IMR-90 (cell line): ENCODE results near the gene MRPS34. TPM values are rescaled to one million over a fixed set of nuclear protein-coding genes. Genes with fewer than 3 reads are reported as not detected.

Experiments used
- ATAC-seq: fragments of 200-7000 bp; cut with Tn5 transposase; 2 replicates; pipeline ENCODE4 v1.9.1; 2020; ENCODE audit warnings: low read depth, mild to moderate bottlenecking, moderate library complexity
- BruUV-seq: library from RNA; stranded (reverse); fragments of 400-500 nt; replicated peaks from 2 replicates; lab custom pipeline; 2021; lab: Mats Ljungman, UMichigan
- CTCF ChIA-PET: fragments of 300-600 bp; formaldehyde crosslinking; extraction: SDS; loops from one replicate; lab custom pipeline; 2021; ENCODE audit warnings: antibody characterized with exemption; lab: Yijun Ruan, JAX
- POLR2A ChIA-PET: fragments of 300-600 bp; sonication (Branson Sonifier 250); formaldehyde crosslinking; loops from one replicate; lab custom pipeline; 2022; ENCODE audit warnings: antibody characterized with exemption; ENCODE audit not compliant: unreplicated experiment; lab: Charles Lee
- DNase-seq: peaks from one replicate; pipeline ENCODE4 v3.0.0; 2013
- H2AFZ ChIP-seq: replicated peaks from 2 replicates; pipeline ENCODE3; 2013; ENCODE audit warnings: low read length, mild to moderate bottlenecking; ENCODE audit not compliant: poor library complexity
- H2AK5ac ChIP-seq: 2 replicates; pipeline ENCODE4 v1.6.1; 2013; ENCODE audit warnings: low read depth, low read length, inconsistent platforms
- H2AK9ac ChIP-seq: replicated peaks from 2 replicates; pipeline ENCODE3; 2013; ENCODE audit warnings: mild to moderate bottlenecking, low read depth, low read length, moderate library complexity; ENCODE audit not compliant: poor library complexity
- H2BK120ac ChIP-seq: 2 replicates; pipeline ENCODE4 v1.6.1; 2013; ENCODE audit warnings: low read depth, low read length, inconsistent platforms
- H2BK15ac ChIP-seq: 3 replicates; pipeline ENCODE4 v1.6.1; 2013; ENCODE audit warnings: low read depth, low read length, inconsistent platforms
- H2BK20ac ChIP-seq: 2 replicates; pipeline ENCODE4 v1.6.1; 2013; ENCODE audit warnings: low read depth, mild to moderate bottlenecking, inconsistent platforms, low read length, moderate library complexity
- H2BK5ac ChIP-seq: 2 replicates; pipeline ENCODE4 v1.6.1; 2013; ENCODE audit warnings: mild to moderate bottlenecking, low read depth, low read length, inconsistent platforms; ENCODE audit not compliant: poor library complexity, severe bottlenecking
- H3K14ac ChIP-seq: replicated peaks from 2 replicates; pipeline ENCODE4 v1.6.1; 2013; ENCODE audit warnings: low read depth, low read length, inconsistent platforms
- H3K18ac ChIP-seq: 2 replicates; pipeline ENCODE4 v1.6.1; 2013; ENCODE audit warnings: low read depth, low read length, control low read depth
- H3K23ac ChIP-seq: 2 replicates; pipeline ENCODE4 v1.6.1; 2013; ENCODE audit warnings: low read depth, low read length, inconsistent platforms
- H3K27ac ChIP-seq: 2 replicates; pipeline ENCODE4 v1.5.1; 2013; ENCODE audit warnings: mild to moderate bottlenecking, control low read depth, low read length; ENCODE audit not compliant: insufficient read depth
- H3K27me3 ChIP-seq: 2 replicates; pipeline ENCODE4 v1.6.1; 2013; ENCODE audit warnings: low read length; ENCODE audit not compliant: control insufficient read depth, insufficient read depth
- H3K36me3 ChIP-seq: 2 replicates; pipeline ENCODE4 v1.6.1; 2013; ENCODE audit warnings: low read length, mixed read lengths; ENCODE audit not compliant: control insufficient read depth, insufficient read depth
- H3K4ac ChIP-seq: 2 replicates; pipeline ENCODE4 v1.6.1; 2013; ENCODE audit warnings: low read depth, low read length, inconsistent platforms
- H3K4me1 ChIP-seq: 2 replicates; pipeline ENCODE4 v1.6.1; 2013; ENCODE audit warnings: low read length, mixed read lengths; ENCODE audit not compliant: control insufficient read depth, insufficient read depth
- H3K4me2 ChIP-seq: 2 replicates; pipeline ENCODE4 v1.6.1; 2013; ENCODE audit warnings: low read depth, mild to moderate bottlenecking, control low read depth, low read length, moderate library complexity
- H3K4me3 ChIP-seq: 2 replicates; pipeline ENCODE4 v1.5.1; 2013; ENCODE audit warnings: low read depth, mild to moderate bottlenecking, control low read depth, low read length, moderate library complexity; ENCODE audit not compliant: insufficient read depth
- H3K56ac ChIP-seq: 2 replicates; pipeline ENCODE4 v1.6.1; 2013; ENCODE audit warnings: low read length, inconsistent platforms; ENCODE audit not compliant: insufficient read depth; ENCODE audit errors: extremely low read depth
- H3K79me1 ChIP-seq, 2 experiments: 2 replicates each; pipeline ENCODE4 v1.6.1; 2013; ENCODE audit warnings: low read length in 2 of 2, inconsistent platforms in 1 of 2, low read depth in 1 of 2
- H3K9ac ChIP-seq: 2 replicates; pipeline ENCODE4 v1.6.1; 2013; ENCODE audit warnings: low read depth, low read length, control low read depth
- H3K9me1 ChIP-seq: 2 replicates; pipeline ENCODE4 v1.6.1; 2013; ENCODE audit warnings: low read length, inconsistent platforms; ENCODE audit not compliant: insufficient read depth
- H3K9me3 ChIP-seq: 2 replicates; pipeline ENCODE4 v1.6.1; 2013; ENCODE audit warnings: low read length; ENCODE audit not compliant: control insufficient read depth, insufficient read depth
- H4K20me1 ChIP-seq: 2 replicates; pipeline ENCODE4 v1.6.1; 2013; ENCODE audit warnings: low read length, inconsistent platforms; ENCODE audit not compliant: insufficient read depth
- H4K5ac ChIP-seq: 2 replicates; pipeline ENCODE4 v1.6.1; 2013; ENCODE audit warnings: mild to moderate bottlenecking, low read depth, low read length, control low read depth
- H4K8ac ChIP-seq, 2 experiments: 2 replicates each; pipeline ENCODE4 v1.6.1; 2013; ENCODE audit warnings: low read depth in 2 of 2, low read length in 2 of 2, control low read depth in 1 of 2, inconsistent platforms in 1 of 2
- H4K91ac ChIP-seq: 2 replicates; pipeline ENCODE4 v1.6.1; 2013; ENCODE audit warnings: low read depth, low read length, inconsistent platforms; ENCODE audit not compliant: insufficient read depth
- MXI1 ChIP-seq: IDR thresholded peaks from 2 replicates; pipeline ENCODE4 v1.6.1; 2012; ENCODE audit warnings: low read depth, mild to moderate bottlenecking, low read length, moderate library complexity, borderline replicate concordance
- POLR2A ChIP-seq: IDR thresholded peaks from 2 replicates; pipeline ENCODE4 v1.6.1; 2012; ENCODE audit warnings: mild to moderate bottlenecking, low read depth, low read length
- WGBS, 2 experiments: methylation state at CpG; one replicate each; pipeline versions ENCODE4 v1.1.5 to v1.1.7; 2013; ENCODE audit warnings: missing lambda C conversion rate in 2 of 2; ENCODE audit not compliant: insufficient read length in 1 of 2; ENCODE audit errors: extremely low coverage in 2 of 2; 5-methylcytosine and 5-hydroxymethylcytosine counted together
- dilution Hi-C: fragments of 300-500 bp; cut with HindIII; formaldehyde crosslinking; loops from one replicate; pipeline ENCODE4 v1.14.3; 2018; ENCODE audit warnings: low sequenced_read_pairs; ENCODE audit not compliant: unreplicated experiment
- in situ Hi-C: fragments of 300-500 bp; cut with MboI; formaldehyde crosslinking; loops from 3 replicates; pipeline ENCODE4 v1.14.3; 2019; ENCODE audit warnings: low sequenced_read_pairs, inconsistent platforms, mixed read lengths
- intact Hi-C: fragments of 100-400 bp; cut with micrococcal nuclease; formaldehyde crosslinking; loops from 2 replicates; pipeline ENCODE4 v1.10.0; 2022
- polyA plus RNA-seq, 3 experiments: library from polyadenylated mRNA; depleted of rRNA; stranded (reverse); fragments of >200 nt; gene quantifications; 2 replicates each; pipeline ENCODE4 v1.2.3, GENCODE V29; 2012; ENCODE audit warnings: low replicate concordance in 1 of 3
- total RNA-seq: library from RNA; depleted of rRNA; stranded (reverse); fragments of >200 nt; gene quantifications from 2 replicates; pipeline ENCODE4 v1.2.3, GENCODE V29; 2012
- TF ChIP-seq, protein P1 (sequence below): fragments of 150-350 bp; IDR thresholded peaks from 2 replicates; pipeline ENCODE4 v1.6.1; 2017; ENCODE audit warnings: mild to moderate bottlenecking, antibody characterized with exemption, low read length, low read depth
- TF ChIP-seq, protein P2 (sequence below): conservative IDR thresholded peaks from 2 replicates; pipeline ENCODE4 v1.5.1; 2012; ENCODE audit warnings: mild to moderate bottlenecking, low read depth, low read length, improper control_type of control experiment

The MRPS34 gene
- total and polyA plus RNA-seq, 2 of the 4 experiments (the other 2 are of a cell fraction) = 68.5 to 80.4 TPM

DNA sequence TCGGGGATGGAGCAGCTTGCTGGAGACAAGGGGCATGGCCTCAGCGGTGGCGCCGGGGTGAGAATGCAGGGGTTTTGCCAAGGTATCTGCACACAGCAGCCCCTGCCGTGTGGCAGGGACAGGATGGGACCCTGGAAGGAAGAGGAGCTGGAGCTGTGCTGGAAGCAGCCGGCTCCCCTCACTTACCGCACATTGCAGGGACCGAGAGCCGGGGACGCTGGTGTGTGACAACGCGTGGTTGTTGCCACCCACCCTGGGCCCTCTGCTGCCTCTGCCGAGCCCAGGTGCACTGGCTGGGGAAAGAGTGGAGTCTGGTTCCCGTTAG is 12.9 kb upstream of the MRPS34 start:
- Histone ChIP-seq H3K4me2 (no peak overlapping the region), H4K8ac (no peak overlapping the region), H2BK20ac (no peak overlapping the region), H3K27me3 (no peaks in the 10 kb centered on the region), H2BK15ac (no peak overlapping the region), H4K91ac (no peak overlapping the region), H3K27ac (no peak overlapping the region), H3K9ac (no peak overlapping the region), H4K5ac (no peak overlapping the region), H3K79me1 (peaks cover 12 to 51% of the 10 kb centered on the region in 2 experiments), H3K36me3 (peaks cover 32% of the 10 kb centered on the region), H3K14ac (no peak overlapping the region), H3K4ac (no peak overlapping the region), H3K4me3 (no peak overlapping the region), H3K56ac (no peak overlapping the region), H2AK5ac (no peak overlapping the region), H2AK9ac (no peak overlapping the region), H3K4me1 (peaks cover 3% of the 10 kb centered on the region; the same call in 1 of the 2 replicates), H2BK120ac (no peak overlapping the region), H2AFZ (no peak overlapping the region), H3K23ac (no peak overlapping the region), H3K18ac (no peak overlapping the region), H3K9me1 (peaks cover 7% of the 10 kb centered on the region; the same call in 1 of the 2 replicates), H4K20me1 (peaks cover 38% of the 10 kb centered on the region), H3K9me3 (no peaks in the 10 kb centered on the region), H2BK5ac (no peak overlapping the region)
- no peak for DNase-seq
- in situ Hi-C loops = no loop called here
- ChIA-PET POLR2A (no interaction called here), CTCF (no interaction called here)
- no peak for ATAC-seq
- TF ChIP-seq, protein P1, sequence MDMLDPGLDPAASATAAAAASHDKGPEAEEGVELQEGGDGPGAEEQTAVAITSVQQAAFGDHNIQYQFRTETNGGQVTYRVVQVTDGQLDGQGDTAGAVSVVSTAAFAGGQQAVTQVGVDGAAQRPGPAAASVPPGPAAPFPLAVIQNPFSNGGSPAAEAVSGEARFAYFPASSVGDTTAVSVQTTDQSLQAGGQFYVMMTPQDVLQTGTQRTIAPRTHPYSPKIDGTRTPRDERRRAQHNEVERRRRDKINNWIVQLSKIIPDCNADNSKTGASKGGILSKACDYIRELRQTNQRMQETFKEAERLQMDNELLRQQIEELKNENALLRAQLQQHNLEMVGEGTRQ = no peak
- TF ChIP-seq MXI1 (no peak), POLR2A (no peak)
- TF ChIP-seq, protein P2, sequence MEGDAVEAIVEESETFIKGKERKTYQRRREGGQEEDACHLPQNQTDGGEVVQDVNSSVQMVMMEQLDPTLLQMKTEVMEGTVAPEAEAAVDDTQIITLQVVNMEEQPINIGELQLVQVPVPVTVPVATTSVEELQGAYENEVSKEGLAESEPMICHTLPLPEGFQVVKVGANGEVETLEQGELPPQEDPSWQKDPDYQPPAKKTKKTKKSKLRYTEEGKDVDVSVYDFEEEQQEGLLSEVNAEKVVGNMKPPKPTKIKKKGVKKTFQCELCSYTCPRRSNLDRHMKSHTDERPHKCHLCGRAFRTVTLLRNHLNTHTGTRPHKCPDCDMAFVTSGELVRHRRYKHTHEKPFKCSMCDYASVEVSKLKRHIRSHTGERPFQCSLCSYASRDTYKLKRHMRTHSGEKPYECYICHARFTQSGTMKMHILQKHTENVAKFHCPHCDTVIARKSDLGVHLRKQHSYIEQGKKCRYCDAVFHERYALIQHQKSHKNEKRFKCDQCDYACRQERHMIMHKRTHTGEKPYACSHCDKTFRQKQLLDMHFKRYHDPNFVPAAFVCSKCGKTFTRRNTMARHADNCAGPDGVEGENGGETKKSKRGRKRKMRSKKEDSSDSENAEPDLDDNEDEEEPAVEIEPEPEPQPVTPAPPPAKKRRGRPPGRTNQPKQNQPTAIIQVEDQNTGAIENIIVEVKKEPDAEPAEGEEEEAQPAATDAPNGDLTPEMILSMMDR = no peak
- BruUV-seq = no TSS peak
- dilution Hi-C loops = no loop called here
- intact Hi-C loops = no loop called here
- WGBS, 2 experiments = 98% methylated on average over 5 of the region's 14 CpGs; no CpG with 5 or more reads in 1 of the 2 experiments
